OCI-LY3 (cell line): Measurements from ENCODE around the gene FUT4.
"Not testable (repeated sequence)": the region's sequence is repeated elsewhere in the genome, so short reads cannot be mapped to it uniquely, and the experiment has no call there.

ENCODE experiments used
- H2AFZ ChIP-seq: fragments of 200-600, 300-600 bp; shearing (Covaris generic); 2 replicates; pipeline ENCODE4 v1.6.0; 2014; ENCODE audit warnings: antibody characterized with exemption, low read depth, low read length
- H3K27ac ChIP-seq: fragments of 200-600, 300-600 bp; sonication (generic); 2 replicates; pipeline ENCODE4 v1.5.1; 2014; ENCODE audit warnings: mild to moderate bottlenecking, low read length, moderate library complexity, mixed read lengths
- H3K27me3 ChIP-seq: fragments of 200-600, 300-600 bp; sonication (generic); 2 replicates; pipeline ENCODE4 v1.6.1; 2014; ENCODE audit warnings: low read depth, low read length, mixed read lengths
- H3K36me3 ChIP-seq: fragments of 200-600, 300-600 bp; sonication (generic); replicated peaks from 2 replicates; pipeline ENCODE3; 2014; ENCODE audit warnings: low read depth, low read length, mixed read lengths
- H3K4me1 ChIP-seq: fragments of 300-600, 200-600 bp; sonication (generic); 2 replicates; pipeline ENCODE4 v1.6.1; 2014; ENCODE audit warnings: low read length, mixed read lengths
- H3K4me2 ChIP-seq: fragments of 200-600, 300-600 bp; sonication (generic); 2 replicates; pipeline ENCODE4 v1.6.1; 2014; ENCODE audit warnings: low read length, mixed read lengths
- H3K4me3 ChIP-seq: fragments of 300-600, 200-600 bp; sonication (generic); 2 replicates; pipeline ENCODE4 v1.5.1; 2014; ENCODE audit warnings: antibody characterized with exemption, mild to moderate bottlenecking, low read length, moderate library complexity
- H3K79me2 ChIP-seq: fragments of 300-600, 200-600 bp; shearing (Covaris generic); 2 replicates; pipeline ENCODE4 v1.6.1; 2014; ENCODE audit warnings: mild to moderate bottlenecking, low read length, mixed read lengths
- H3K9ac ChIP-seq: fragments of 300-600, 200-600 bp; shearing (Covaris generic); 2 replicates; pipeline ENCODE4 v1.6.0; 2014; ENCODE audit warnings: mild to moderate bottlenecking, low read length, moderate library complexity
- H3K9me3 ChIP-seq: fragments of 200-600, 300-600 bp; shearing (Covaris generic); 2 replicates; pipeline ENCODE4 v1.6.1; 2014; ENCODE audit warnings: low read length, mixed read lengths; ENCODE audit not compliant: insufficient read depth
- H4K20me1 ChIP-seq: fragments of 200-600, 300-600 bp; sonication (generic); 2 replicates; pipeline ENCODE4 v1.6.1; 2016; ENCODE audit warnings: low read length, mixed read lengths; ENCODE audit not compliant: insufficient read depth
- CTCF ChIP-seq: fragments of 200-600, 300-600 bp; sonication (generic); IDR thresholded peaks from 2 replicates; pipeline ENCODE4 v1.5.1; 2014; ENCODE audit warnings: antibody characterized with exemption, low read length, low read depth
- EZH2phosphoT487 ChIP-seq: fragments of 200-600 bp; shearing (Covaris generic); IDR thresholded peaks from 2 replicates; pipeline ENCODE4 v1.6.1; 2018; ENCODE audit warnings: antibody characterized with exemption, mixed run types, low read depth

FUT4 gene

GRCh38 chr11:94501522-94501921, 42.2 kb upstream of the FUT4 start:
- Histone ChIP-seq H3K27me3 (no peaks in the 10 kb centered on the region), H3K79me2 (no peaks in the 10 kb centered on the region), H3K4me3 (no peak overlapping the region), H3K4me1 (no peaks in the 10 kb centered on the region), H3K4me2 (no peak overlapping the region), H2AFZ (no peak overlapping the region), H3K9me3 (no peaks in the 10 kb centered on the region), H3K36me3 (peaks cover 25% of the 10 kb centered on the region), H3K9ac (no peak overlapping the region), H3K27ac (no peak overlapping the region), H4K20me1 (no peaks in the 10 kb centered on the region)
- TF ChIP-seq CTCF (peak; percentile 37), EZH2phosphoT487 (no peak)

GRCh38 chr11:94504689-94505293, 38.9 kb upstream of the FUT4 start:
- Histone ChIP-seq H3K79me2 (no peaks in the 10 kb centered on the region), H4K20me1 (no peaks in the 10 kb centered on the region), H3K27ac (no peak overlapping the region), H3K27me3 (no peaks in the 10 kb centered on the region), H3K9ac (no peak overlapping the region), H2AFZ (no peak overlapping the region), H3K36me3 (peaks cover 11% of the 10 kb centered on the region), H3K4me2 (no peak overlapping the region), H3K4me1 (no peaks in the 10 kb centered on the region), H3K9me3 (no peaks in the 10 kb centered on the region), H3K4me3 (no peak overlapping the region)
- peak; percentile 80 for TF ChIP-seq CTCF
- no peak for TF ChIP-seq EZH2phosphoT487

GRCh38 chr11:94506513-94506912, 37.2 kb upstream of the FUT4 start:
- H3K36me3 ChIP-seq, H3K9ac ChIP-seq, H3K4me1 ChIP-seq, H3K9me3 ChIP-seq, H2AFZ ChIP-seq, H4K20me1 ChIP-seq, H3K27me3 ChIP-seq, H3K4me3 ChIP-seq, H3K27ac ChIP-seq, H3K79me2 ChIP-seq, H3K4me2 ChIP-seq: not testable (repeated sequence)

GRCh38 chr11:94507485-94507884, 36.2 kb upstream of the FUT4 start:
- TF ChIP-seq CTCF = no peak
- TF ChIP-seq EZH2phosphoT487 = no peak
- Histone ChIP-seq H4K20me1 (no peaks in the 10 kb centered on the region), H3K4me2 (no peak overlapping the region), H3K27me3 (no peaks in the 10 kb centered on the region), H3K9ac (no peak overlapping the region), H2AFZ (no peak overlapping the region), H3K79me2 (no peaks in the 10 kb centered on the region), H3K27ac (no peak overlapping the region), H3K9me3 (no peaks in the 10 kb centered on the region), H3K36me3 (no peaks in the 10 kb centered on the region), H3K4me3 (no peak overlapping the region), H3K4me1 (no peaks in the 10 kb centered on the region)
